ENCODE measurements around the gene HYAL2.
"Not testable (repeated sequence)": the region's sequence is repeated elsewhere in the genome, so short reads cannot be mapped to it uniquely, and the experiment has no call there.

The HYAL2 gene

DNA sequence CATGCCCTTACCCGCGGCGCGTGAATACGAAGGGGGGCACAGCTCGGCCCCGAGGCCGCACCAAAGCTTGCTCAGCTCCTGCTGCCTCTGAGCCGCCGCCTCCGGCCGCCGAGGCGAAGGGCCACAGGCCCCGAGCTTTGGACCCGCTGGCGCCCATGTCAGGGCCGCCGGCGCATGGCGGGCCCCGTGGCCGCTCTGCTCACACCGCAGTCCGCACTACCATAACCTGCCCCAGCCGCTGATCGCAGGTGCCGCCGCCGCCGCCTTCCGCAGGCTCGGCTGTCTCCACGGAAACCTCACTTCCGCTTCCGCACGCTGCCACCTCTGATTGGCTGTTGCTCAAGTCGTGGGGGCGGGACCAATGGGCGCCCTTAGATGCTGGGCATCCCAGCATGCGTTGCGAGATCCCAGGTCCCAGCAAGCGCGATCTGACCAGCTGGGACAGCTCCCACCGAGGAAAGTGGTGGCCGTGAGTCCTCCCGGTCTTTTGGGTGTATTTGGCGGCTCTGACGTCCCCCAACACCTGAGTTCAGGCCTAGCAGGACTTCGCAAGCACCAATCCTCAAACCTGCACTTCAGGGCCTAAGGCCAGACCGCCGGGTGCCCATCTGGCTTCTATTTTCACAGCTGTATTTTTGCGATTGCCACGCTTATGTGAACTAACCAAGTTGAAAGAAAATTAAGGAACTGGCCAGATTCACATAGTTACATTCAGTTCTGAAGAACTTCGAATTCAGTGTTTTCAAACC is 5.6 kb upstream of the HYAL2 start, which contains the start of gene TUSC2:
Gene TUSC2 (minus strand): TSS at position 281 of the 749 bp plus-strand sequence. CDS start 124 bp downstream, at position 157.
- peak; percentile 98 for DNase-seq

DNA sequence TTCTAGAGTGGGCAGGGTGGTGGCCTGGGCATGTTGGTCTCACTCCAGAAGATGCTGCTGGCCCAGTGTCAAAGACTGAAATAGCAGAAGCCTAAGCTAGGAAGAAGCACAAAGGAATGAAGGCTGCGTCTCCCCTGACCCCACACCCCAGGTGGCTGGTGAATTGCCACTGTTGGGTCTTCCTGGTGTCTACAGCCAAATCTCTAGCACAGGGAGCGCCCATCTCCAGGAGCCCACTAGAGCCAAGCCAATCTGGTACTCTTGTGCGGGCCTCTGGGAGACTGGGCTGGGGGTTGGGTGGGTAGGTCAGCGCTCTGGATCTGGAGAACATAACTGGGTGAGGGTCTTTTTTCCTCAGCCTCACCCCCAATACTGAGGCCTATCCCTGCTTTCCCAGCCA is 4.6 kb upstream of the HYAL2 start:
- DNase-seq: no peak

DNA sequence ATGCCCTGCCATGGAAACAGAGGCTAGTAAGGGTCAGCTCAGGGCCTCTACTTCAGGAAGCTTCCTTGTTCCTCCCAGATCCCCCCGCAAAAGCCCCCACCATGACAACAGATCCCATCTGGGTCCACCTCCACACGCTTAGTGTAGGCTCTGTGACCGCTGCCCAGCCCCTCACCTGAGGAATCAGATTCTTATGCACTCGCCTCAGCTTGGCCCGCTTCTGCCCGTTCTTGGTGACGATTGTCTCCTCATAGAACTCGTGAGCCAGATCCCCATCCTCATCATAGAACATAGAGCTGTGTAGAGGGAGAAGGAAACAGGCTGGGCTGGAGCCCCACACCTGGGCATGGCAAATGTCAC is 3.6 kb upstream of the HYAL2 start:
- no peak for DNase-seq

GRCh38 chr3:50325497-50326181 is 3.1 kb upstream of the HYAL2 start:
- no peak for DNase-seq

- DNase-seq: no peak
Observed at GRCh38 chr3:50325113-50325480, 2.6 kb upstream of the HYAL2 start.

DNA sequence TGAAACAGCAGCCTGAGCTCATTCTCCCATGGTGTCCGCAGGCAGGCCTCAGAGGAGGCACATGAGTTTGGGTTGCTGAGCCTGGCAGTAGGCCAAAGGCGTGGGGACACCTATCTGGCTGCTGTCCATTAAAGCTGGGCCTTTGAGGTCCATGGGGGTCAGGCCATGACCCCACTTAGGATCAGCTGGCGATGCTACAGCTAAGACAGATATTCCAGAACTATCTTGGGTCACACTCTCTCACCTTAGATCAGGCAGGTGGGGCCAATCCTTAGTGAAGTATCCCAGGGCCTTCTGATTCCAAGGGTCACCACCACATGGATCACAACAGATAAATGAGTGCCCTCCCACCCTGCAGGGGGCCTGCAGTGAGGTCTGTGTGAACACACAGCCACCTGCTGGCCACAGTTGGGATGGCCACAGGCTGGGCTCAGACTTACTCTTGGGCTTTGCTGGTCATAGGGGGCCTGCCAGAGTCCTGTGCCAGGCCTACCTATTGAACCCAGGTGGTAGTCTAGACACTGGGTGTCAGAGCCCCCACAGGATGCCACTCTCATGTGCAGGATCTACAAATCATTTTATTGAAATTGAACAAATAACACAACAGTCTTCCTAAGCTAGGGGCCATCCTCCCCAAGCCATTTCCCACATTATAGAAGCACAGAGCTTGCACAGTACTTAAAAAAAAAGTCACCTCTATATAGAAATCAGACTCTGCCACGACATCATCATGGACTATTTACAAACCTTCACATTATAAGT is 2.0 kb upstream of the HYAL2 start:
- peak; percentile 71 for DNase-seq

GRCh38 chr3:50323614-50324199 is 1.2 kb upstream of the HYAL2 start:
- DNase-seq: no peak

- no peak for DNase-seq
Observed at GRCh38 chr3:50323092-50323600, 601 bp upstream of the HYAL2 start.

- no peak for DNase-seq
Observed at GRCh38 chr3:50322115-50322385, 495 bp downstream of the HYAL2 start.

DNA sequence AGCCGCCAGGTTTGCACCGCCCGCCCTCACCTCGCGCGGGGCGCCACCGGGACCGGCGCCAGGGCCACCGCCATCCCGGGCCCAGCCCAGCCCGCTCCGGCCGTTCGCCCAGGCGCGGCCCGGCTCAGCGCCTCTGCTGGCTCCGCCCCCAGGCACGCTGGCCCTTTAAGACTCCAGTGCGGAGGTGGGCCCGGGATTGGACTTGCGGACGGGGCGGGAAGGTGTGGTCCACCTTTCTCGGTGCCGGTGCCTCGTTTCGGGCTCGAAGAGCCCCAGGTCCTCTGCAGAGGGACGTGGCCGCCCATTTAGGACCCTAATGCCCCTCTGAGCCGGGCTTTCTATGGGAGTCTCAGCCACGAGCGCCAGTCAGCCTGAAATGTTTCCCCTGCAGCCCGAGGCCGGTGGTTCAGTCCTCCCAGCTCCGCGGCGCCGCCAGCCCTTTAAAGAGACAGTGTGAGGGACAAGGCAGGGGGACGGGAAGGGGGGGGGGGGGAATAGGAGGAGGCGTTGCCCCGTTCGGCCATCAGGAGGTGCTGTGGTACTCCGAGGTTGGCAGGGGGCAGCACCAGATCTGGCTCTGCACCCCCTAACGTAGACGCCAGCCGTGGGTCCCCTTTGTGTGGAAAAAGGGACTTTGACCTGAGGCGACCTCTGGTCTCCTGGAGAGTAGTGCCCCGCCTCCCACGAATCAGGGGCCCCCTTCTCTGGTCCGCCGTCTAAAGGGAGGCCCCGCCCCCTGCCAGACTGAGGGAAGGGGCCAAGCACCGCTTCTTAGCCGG is 1.0 kb downstream of the HYAL2 start:
- peak; percentile 93 for DNase-seq

DNA sequence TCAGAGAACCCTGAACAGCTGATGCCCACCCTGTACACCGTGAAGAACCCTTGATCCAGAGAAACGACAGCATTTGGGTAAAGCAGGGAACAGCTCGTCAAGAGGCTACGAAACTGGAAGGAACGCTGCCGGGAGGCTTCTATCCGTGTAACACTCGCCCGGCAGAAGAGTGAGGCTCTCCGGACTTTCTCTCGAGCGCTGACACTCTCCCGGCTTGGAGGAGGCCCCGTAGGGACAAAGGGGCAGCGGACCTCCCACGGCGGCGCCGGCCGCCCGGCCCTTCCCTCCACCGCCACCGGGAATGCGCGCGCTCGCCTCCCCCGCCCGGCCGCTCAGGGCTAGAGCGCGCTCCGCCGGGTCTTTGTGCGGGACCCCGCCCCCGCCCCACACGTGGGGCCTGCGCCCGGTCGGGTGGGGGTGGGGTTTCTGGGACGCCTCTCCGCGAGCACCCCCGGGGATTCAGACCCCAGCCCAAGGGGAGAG is 1.7 kb downstream of the HYAL2 start:
- peak; percentile 89 for DNase-seq

- no peak for DNase-seq
Observed at GRCh38 chr3:50319894-50320625, 2.5 kb downstream of the HYAL2 start.

GRCh38 chr3:50319181-50319893 is 3.2 kb downstream of the HYAL2 start:
- DNase-seq: no peak

- DNase-seq: no peak
Observed at GRCh38 chr3:50318615-50319014, 3.9 kb downstream of the HYAL2 start.

DNA sequence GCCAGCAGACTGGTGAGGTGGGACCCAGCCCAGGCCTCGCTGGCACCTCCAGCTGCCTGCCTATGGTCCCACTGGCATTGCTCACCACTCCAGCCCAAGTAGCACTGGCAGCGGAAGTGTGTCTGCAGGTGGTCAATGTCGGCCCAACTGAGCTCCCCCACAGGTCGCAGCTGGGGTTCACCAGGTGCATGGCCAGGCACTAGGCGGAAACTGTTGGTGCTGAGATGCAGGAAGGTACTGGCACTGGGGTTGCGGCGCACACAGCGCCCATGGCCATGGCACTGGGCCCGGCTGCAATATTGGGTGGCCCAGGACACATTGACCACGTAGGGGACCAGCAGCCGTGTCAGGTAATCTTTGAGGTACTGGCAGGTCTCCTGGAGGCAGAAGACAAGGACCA is 4.4 kb downstream of the HYAL2 start:
- no peak for DNase-seq

- DNase-seq: no peak
Observed at GRCh38 chr3:50317300-50317699, 5.2 kb downstream of the HYAL2 start.

DNA sequence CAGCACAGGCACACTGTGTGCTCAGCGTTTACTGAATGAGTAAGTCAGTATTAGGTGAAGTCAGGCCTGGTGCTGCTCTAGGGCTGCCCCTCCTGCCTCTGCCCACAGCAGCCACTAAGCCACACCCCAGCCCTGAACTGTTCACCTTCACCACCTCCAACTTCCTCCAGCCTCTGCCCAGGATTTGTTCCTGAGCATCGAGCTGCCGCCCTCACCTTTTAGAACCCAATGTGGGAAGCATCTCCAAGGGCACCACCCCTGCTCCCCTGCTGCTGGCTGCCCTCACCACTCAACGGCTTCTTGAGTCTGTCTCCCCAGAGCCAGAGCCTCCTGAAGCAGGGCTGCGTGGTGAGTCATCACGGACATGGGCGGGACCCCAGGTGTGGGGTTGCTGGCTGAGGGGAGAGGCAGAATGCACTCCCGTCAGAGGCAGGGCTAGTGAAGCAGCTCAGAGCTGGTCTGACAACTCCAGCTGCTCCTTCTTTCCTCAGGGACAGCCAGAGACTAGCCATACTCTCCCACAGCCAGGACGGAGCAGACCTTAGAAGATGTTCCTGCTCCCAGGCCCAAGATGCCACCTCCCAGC is 5.8 kb downstream of the HYAL2 start:
- no peak for DNase-seq

DNA sequence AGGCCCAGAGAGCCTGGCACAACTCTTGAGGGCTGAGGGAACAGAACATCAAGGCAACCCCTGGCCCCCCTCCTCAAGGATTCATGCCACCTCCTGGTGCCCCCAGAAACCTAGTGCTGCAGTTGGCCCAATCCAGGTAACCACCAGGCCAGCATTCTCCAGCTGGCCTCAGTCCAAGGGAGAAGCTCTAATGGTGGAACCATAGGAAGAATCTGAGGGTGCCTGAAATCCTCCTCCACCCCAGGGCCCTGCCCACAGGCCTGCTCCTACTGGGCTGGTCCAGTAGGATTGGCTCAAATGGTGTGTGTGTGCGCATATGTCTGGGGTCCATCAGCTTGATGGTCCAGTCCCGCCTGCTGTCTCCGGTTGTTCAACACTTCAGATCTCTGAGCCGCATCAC is 7.7 kb downstream of the HYAL2 start:
- no peak for DNase-seq

GRCh38 chr3:50314342-50314741 is 8.2 kb downstream of the HYAL2 start:
- no peak for DNase-seq

GRCh38 chr3:50312041-50312440 is 10.5 kb downstream of the HYAL2 start:
- DNase-seq: not testable (repeated sequence)

GRCh38 chr3:50304601-50305000 is 17.9 kb downstream of the HYAL2 start:
- DNase-seq: no peak
